ENCODE data around the gene SLC25A27.

The SLC25A27 gene

DNA sequence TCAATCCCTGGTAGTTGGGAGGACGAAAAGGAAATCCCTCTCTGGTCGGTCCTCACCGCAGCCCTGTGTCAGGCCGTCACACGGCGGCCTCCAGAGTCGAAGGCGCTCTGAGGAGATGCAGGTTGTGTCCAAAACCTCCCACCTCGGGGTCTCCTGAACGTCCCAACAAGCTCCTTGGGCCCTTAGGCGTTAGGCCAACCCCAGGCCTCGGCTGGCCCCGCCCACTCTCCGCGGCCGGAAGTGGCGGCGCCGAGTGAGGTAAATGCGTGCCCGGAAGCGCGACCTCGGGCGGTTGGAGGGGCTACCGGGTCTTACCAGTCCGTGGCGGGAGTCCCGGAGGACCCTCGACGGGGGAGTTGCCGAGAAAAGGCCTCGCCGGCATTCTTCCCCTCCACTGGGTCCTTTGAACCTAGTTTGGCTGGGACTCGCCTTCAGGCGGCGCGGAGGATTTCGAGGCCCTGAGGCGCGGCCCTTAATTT, 34.9 kb downstream of the SLC25A27 start, which contains the start of gene TDRD6:
TDRD6 (plus strand) TSS at position 267 of the 479 bp plus-strand sequence. CDS start 244 bp downstream, outside the sequence.
- TF ChIP-seq, protein P1, sequence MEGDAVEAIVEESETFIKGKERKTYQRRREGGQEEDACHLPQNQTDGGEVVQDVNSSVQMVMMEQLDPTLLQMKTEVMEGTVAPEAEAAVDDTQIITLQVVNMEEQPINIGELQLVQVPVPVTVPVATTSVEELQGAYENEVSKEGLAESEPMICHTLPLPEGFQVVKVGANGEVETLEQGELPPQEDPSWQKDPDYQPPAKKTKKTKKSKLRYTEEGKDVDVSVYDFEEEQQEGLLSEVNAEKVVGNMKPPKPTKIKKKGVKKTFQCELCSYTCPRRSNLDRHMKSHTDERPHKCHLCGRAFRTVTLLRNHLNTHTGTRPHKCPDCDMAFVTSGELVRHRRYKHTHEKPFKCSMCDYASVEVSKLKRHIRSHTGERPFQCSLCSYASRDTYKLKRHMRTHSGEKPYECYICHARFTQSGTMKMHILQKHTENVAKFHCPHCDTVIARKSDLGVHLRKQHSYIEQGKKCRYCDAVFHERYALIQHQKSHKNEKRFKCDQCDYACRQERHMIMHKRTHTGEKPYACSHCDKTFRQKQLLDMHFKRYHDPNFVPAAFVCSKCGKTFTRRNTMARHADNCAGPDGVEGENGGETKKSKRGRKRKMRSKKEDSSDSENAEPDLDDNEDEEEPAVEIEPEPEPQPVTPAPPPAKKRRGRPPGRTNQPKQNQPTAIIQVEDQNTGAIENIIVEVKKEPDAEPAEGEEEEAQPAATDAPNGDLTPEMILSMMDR (IDR thresholded peaks at IDR 0.05; ENCODE audit: low read depth, low read length), result no peak
- TF ChIP-seq POLR2A (IDR thresholded peaks at IDR 0.05; ENCODE audit: extremely low read depth, insufficient read length) (no peak), MYC (IDR thresholded peaks at IDR 0.05; ENCODE audit: low read depth, low read length) (no peak)
- H3K4me3 ChIP-seq (ENCODE audit: low read depth, low read length), result no peak within 1 kb of the TSS
- DNase-seq (ENCODE audit: low read depth), result no peak

DNA sequence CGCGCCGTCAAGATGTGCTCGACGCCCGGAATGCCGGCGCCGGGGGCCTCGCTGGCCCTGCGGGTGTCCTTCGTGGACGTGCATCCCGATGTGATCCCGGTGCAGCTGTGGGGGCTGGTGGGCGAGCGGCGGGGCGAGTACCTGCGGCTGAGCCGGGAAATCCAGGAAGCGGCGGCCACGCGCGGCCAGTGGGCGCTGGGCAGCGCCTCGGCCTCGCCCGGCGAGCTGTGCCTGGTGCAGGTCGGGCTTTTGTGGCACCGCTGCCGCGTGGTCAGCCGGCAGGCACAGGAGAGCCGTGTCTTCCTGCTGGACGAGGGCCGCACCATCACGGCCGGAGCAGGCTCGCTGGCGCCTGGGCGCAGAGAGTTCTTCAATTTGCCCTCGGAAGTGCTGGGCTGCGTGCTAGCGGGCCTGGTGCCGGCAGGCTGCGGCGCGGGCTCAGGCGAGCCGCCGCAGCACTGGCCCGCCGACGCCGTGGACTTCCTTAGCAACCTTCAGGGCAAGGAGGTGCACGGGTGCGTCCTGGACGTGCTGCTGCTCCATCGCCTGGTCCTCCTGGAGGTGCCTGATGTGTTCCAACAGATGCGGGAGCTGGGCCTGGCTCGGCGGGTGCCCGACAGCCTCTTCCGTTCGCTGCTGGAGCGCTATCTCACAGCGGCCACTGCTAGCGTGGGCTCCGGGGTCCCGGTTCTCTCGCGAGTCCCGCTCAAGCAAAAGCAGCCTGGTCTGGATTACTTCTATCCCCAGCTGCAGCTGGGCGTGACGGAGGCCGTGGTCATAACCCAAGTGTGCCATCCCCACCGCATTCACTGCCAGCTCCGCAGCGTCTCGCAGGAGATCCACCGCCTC, 35.6 kb downstream of the SLC25A27 start:
- TF ChIP-seq POLR2A (IDR thresholded peaks at IDR 0.05; ENCODE audit: extremely low read depth, insufficient read length), result no peak
- TF ChIP-seq, protein P2, sequence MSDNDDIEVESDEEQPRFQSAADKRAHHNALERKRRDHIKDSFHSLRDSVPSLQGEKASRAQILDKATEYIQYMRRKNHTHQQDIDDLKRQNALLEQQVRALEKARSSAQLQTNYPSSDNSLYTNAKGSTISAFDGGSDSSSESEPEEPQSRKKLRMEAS (IDR thresholded peaks at IDR 0.05; ENCODE audit: low read depth, low read length), result no peak
- TF ChIP-seq, protein P1 (IDR thresholded peaks at IDR 0.05; ENCODE audit: low read depth, low read length), result no peak
- H3K4me3 ChIP-seq (ENCODE audit: low read depth, low read length), result no peak overlapping the region
- no peak for DNase-seq (ENCODE audit: low read depth)

DNA sequence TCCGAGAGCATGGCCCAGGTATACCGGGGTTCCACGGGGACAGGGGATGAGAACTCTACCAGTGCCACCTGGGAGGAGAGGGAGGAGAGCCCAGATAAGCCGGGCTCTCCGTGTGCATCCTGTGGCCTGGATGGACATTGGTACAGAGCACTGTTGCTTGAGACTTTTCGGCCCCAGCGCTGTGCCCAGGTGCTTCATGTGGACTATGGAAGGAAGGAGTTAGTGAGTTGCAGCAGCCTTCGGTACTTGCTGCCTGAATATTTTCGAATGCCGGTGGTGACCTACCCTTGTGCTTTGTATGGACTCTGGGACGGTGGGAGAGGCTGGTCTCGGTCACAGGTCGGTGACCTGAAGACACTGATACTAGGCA, 36.2 kb downstream of the SLC25A27 start:
- TF ChIP-seq, protein P2 (IDR thresholded peaks at IDR 0.05; ENCODE audit: low read depth, low read length), result no peak
- TF ChIP-seq, protein P1 (IDR thresholded peaks at IDR 0.05; ENCODE audit: low read depth, low read length), result no peak
- TF ChIP-seq MYC (IDR thresholded peaks at IDR 0.05; ENCODE audit: low read depth, low read length), result no peak
- TF ChIP-seq POLR2A (IDR thresholded peaks at IDR 0.05; ENCODE audit: extremely low read depth, insufficient read length), result no peak
- H3K4me3 ChIP-seq (ENCODE audit: low read depth, low read length), result no peak overlapping the region
- no peak for DNase-seq (ENCODE audit: low read depth)

DNA sequence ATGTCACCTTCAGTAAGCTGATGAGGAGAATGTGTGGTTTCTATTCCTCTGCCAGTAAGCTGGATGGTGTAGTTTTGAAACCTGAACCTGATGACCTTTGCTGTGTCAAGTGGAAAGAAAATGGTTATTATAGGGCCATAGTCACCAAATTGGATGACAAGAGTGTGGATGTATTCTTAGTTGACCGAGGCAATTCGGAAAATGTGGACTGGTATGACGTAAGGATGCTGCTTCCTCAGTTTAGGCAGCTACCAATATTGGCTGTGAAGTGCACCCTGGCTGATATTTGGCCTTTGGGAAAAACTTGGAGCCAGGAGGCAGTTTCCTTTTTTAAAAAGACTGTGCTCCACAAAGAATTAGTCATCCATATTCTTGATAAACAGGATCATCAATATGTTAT, 36.9 kb downstream of the SLC25A27 start:
- no peak for DNase-seq (ENCODE audit: low read depth)
- TF ChIP-seq, protein P1 (IDR thresholded peaks at IDR 0.05; ENCODE audit: low read depth, low read length), result no peak
- TF ChIP-seq POLR2A (IDR thresholded peaks at IDR 0.05; ENCODE audit: extremely low read depth, insufficient read length) (no peak), MYC (IDR thresholded peaks at IDR 0.05; ENCODE audit: low read depth, low read length) (no peak)
- H3K4me3 ChIP-seq (ENCODE audit: low read depth, low read length), result no peak overlapping the region

DNA sequence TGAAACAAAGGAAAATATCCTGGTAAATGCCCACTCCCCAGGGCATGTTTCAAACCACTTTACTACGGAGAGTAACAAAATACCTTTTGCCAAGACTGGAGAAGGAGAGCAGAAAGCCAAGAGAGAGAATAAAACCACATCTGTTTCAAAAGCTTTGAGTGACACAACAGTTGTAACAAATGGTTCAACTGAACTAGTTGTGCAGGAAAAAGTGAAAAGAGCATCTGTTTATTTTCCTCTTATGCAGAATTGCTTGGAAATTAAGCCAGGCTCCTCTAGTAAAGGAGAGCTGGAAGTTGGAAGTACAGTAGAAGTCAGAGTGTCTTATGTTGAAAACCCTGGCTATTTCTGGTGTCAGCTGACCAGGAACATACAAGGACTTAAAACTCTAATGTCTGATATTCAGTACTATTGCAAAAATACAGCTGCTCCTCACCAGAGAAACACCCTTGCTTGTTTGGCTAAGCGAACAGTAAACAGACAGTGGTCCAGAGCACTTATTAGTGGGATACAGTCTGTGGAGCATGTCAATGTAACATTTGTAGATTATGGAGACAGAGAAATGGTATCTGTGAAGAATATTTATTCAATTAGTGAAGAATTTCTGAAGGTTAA, 37.5 kb downstream of the SLC25A27 start:
- no peak for TF ChIP-seq POLR2A (IDR thresholded peaks at IDR 0.05; ENCODE audit: extremely low read depth, insufficient read length)
- no peak overlapping the region for H3K4me3 ChIP-seq (ENCODE audit: low read depth, low read length)
- no peak for DNase-seq (ENCODE audit: low read depth)

DNA sequence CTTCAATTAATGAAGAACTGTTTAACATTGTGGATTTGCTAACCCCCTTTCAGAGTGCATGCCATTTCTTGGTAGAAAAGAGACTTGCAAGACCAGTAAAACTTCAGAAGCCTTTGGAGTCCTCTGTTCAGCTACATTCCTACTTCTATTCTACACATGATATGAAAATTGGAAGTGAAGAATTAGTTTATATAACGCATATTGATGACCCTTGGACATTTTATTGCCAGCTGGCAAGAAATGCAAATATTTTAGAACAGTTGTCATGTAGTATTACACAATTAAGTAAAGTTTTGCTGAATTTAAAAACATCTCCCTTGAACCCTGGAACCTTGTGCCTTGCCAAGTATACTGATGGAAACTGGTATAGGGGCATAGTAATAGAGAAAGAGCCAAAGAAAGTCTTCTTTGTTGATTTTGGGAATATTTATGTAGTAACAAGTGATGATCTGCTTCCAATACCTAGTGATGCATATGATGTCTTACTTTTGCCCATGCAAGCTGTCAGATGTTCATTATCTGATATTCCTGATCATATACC, 38.2 kb downstream of the SLC25A27 start:
- DNase-seq (ENCODE audit: low read depth), result no peak
- H3K4me3 ChIP-seq (ENCODE audit: low read depth, low read length), result no peak overlapping the region
- TF ChIP-seq MYC (IDR thresholded peaks at IDR 0.05; ENCODE audit: low read depth, low read length), result no peak
- TF ChIP-seq, protein P2 (IDR thresholded peaks at IDR 0.05; ENCODE audit: low read depth, low read length), result no peak
- no peak for TF ChIP-seq POLR2A (IDR thresholded peaks at IDR 0.05; ENCODE audit: extremely low read depth, insufficient read length)
- TF ChIP-seq, protein P1 (IDR thresholded peaks at IDR 0.05; ENCODE audit: low read depth, low read length), result no peak

All from NB4 (cell line).